Measurements from ENCODE around the gene RNU7-1.

DNA sequence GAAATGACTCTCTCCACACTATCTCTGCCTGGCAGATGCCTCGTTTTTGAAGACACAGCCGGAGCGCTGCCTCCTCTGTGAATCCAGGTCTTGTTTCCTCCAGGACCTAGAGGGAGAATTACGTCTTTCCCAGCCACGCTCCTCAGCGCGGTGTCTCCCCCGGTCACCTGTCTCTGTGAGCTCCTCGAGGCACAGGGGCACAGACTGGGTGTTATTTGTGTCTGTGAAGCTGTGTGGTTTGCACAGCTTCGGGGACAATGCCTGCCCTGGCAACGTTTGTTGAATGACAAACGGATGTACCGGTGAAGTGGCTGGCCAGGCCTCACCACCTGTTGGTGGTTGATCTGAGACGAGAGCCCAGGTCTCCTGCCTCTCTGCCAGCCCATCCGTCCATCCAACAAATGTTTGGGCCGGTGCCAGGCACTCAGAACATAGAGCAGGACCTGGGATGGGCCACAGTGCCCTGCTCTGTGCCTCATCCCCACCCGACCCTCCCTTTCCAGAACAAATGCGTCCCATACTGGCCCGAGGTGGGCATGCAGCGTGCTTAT, 13.6 kb downstream of the RNU7-1 start:
- no peak for TF ChIP-seq SIN3A (IDR thresholded peaks at IDR 0.05; ENCODE audit: borderline replicate concordance, insufficient read depth, low read length)
- TF ChIP-seq REST (IDR thresholded peaks at IDR 0.05; ENCODE audit: insufficient read depth in 1 of 2, low read depth in 2 of 2, low read length in 2 of 2): no peak
- TF ChIP-seq POLR2AphosphoS5 (IDR thresholded peaks at IDR 0.05; ENCODE audit: low read depth, low read length): no peak
- no peak for TF ChIP-seq TAF1 (IDR thresholded peaks at IDR 0.05; ENCODE audit: borderline replicate concordance, insufficient read depth, low read length)
- TF ChIP-seq FOXP2 (optimal IDR thresholded peaks at IDR 0.05; ENCODE audit: borderline replicate concordance, extremely low read depth, extremely low read length, insufficient read depth): no peak
